ENCODE measurements around the gene EAF1.
"Not testable (repeated sequence)": the region's sequence is repeated elsewhere in the genome, so short reads cannot be mapped to it uniquely, and the experiment has no call there.

Gene EAF1

GRCh38 chr3:15427182-15427880 is at the start of gene EAF1, which contains the start of gene METTL6:
EAF1 (plus strand) TSS chr3:15427598; CDS start chr3:15427780, 182 bp downstream.
METTL6 (minus strand) TSS chr3:15427544; CDS start chr3:15426511, 1,033 bp downstream.
- peak; percentile 87 for DNase-seq

GRCh38 chr3:15377961-15378791 is 49.2 kb upstream of the EAF1 start:
- peak; percentile 92 for DNase-seq

- DNase-seq, result no peak
Observed at GRCh38 chr3:15380980-15381890, 46.2 kb upstream of the EAF1 start.

- DNase-seq, result no peak
Observed at GRCh38 chr3:15382405-15382923, 44.9 kb upstream of the EAF1 start.

GRCh38 chr3:15384510-15385237 is 42.7 kb upstream of the EAF1 start:
- no peak for DNase-seq

- DNase-seq, result not testable (repeated sequence)
Observed at GRCh38 chr3:15385238-15385695, 42.1 kb upstream of the EAF1 start.

GRCh38 chr3:15385901-15386653 is 41.3 kb upstream of the EAF1 start:
- DNase-seq, result no peak

- not testable (repeated sequence) for DNase-seq
Observed at GRCh38 chr3:15386654-15386955, 40.8 kb upstream of the EAF1 start.

GRCh38 chr3:15387171-15387581 is 40.2 kb upstream of the EAF1 start:
- no peak for DNase-seq

- DNase-seq, result no peak
Observed at GRCh38 chr3:15387735-15388134, 39.7 kb upstream of the EAF1 start.

- not testable (repeated sequence) for DNase-seq
Observed at GRCh38 chr3:15388335-15388734, 39.1 kb upstream of the EAF1 start.

GRCh38 chr3:15390460-15390859 is 36.9 kb upstream of the EAF1 start:
- no peak for DNase-seq

GRCh38 chr3:15391007-15391406 is 36.4 kb upstream of the EAF1 start:
- no peak for DNase-seq

GRCh38 chr3:15393252-15393651 is 34.1 kb upstream of the EAF1 start:
- not testable (repeated sequence) for DNase-seq

GRCh38 chr3:15398731-15399133 is 28.7 kb upstream of the EAF1 start:
- DNase-seq, result not testable (repeated sequence)

GRCh38 chr3:15399970-15400369 is 27.4 kb upstream of the EAF1 start:
- DNase-seq, result no peak

GRCh38 chr3:15401936-15402335 is 25.5 kb upstream of the EAF1 start:
- DNase-seq, result no peak

- DNase-seq, result peak; percentile 65
Observed at GRCh38 chr3:15403495-15403894, 23.9 kb upstream of the EAF1 start.

GRCh38 chr3:15403965-15404364 is 23.4 kb upstream of the EAF1 start:
- DNase-seq, result no peak

- no peak for DNase-seq
Observed at GRCh38 chr3:15404767-15405166, 22.6 kb upstream of the EAF1 start.

- no peak for DNase-seq
Observed at GRCh38 chr3:15405448-15406050, 21.8 kb upstream of the EAF1 start.

All from left hindlimb (tissue), 1 donor.